Measurements from ENCODE around the gene MIA.

MIA gene

DNA sequence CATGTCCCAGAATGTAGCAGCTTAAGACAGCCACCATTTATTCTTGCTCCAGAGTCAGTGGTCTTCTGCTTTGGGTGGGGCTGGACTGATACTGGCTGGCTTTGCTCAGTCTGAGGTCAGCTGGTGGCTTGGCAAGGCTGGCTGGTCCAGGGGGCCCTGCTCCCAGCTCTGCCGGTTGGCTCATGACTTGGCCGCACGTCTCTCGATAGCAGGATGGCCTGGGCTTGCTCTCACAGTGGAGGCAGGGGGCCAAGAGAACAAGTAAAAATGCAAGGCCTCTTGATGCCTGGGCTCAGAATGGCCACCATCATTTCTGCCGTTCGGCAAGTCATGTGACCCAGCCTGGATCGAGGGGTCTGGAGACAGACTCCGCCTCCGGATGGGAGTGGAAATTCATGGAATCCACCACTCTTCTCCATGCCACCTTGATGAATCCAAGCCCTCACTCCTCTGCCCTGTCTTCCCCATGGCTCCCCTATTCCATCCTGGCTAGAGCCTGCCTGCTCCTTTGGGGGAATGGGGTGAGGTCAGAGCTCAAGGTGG, 38.1 kb upstream of the MIA start:
- no peak overlapping the region for H3K4me3 ChIP-seq (ENCODE audit: control insufficient read depth, low read depth, low read length)
- TF ChIP-seq, protein P1, sequence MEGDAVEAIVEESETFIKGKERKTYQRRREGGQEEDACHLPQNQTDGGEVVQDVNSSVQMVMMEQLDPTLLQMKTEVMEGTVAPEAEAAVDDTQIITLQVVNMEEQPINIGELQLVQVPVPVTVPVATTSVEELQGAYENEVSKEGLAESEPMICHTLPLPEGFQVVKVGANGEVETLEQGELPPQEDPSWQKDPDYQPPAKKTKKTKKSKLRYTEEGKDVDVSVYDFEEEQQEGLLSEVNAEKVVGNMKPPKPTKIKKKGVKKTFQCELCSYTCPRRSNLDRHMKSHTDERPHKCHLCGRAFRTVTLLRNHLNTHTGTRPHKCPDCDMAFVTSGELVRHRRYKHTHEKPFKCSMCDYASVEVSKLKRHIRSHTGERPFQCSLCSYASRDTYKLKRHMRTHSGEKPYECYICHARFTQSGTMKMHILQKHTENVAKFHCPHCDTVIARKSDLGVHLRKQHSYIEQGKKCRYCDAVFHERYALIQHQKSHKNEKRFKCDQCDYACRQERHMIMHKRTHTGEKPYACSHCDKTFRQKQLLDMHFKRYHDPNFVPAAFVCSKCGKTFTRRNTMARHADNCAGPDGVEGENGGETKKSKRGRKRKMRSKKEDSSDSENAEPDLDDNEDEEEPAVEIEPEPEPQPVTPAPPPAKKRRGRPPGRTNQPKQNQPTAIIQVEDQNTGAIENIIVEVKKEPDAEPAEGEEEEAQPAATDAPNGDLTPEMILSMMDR (conservative IDR thresholded peaks at IDR 0.05; ENCODE audit: control insufficient read depth, insufficient read depth, low read depth, low read length) = no peak
- no peak for DNase-seq (ENCODE audit: low read depth)

DNA sequence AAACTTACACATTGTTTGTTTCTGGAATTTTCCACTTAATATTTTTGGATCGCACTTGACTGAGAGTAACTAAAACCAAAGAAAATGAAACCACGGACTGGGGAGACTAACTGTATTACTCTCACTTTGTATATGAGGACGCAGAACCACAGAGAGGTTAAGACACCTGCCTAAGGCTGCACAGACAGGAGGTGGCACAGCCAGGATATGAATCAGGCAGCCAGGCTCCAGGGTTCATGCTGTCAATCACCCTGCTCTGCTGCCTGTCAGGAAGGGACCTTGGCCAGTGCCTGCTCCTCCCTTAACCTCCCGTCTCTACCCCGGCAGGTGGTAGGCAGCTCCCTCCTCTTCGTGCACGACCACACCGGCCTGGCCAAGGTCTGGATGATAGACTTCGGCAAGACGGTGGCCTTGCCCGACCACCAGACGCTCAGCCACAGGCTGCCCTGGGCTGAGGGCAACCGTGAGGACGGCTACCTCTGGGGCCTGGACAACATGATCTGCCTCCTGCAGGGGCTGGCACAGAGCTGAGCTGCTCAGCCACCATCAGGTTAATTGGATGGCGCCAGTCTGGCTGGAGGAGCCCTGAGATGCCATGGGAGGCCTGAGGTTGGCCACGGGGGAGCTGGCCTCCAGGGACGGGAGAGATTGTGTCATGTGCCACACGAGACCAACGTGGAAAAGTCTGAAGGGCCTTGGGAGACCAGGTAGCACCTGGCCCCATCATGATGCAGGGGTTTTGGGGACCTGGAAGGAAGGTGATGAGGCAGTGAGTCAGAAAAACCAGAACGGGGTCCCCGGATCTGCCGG, 36.1 kb upstream of the MIA start:
- H3K4me3 ChIP-seq (ENCODE audit: control insufficient read depth, low read depth, low read length) = no peak overlapping the region
- TF ChIP-seq, protein P1 (conservative IDR thresholded peaks at IDR 0.05; ENCODE audit: control insufficient read depth, insufficient read depth, low read depth, low read length) = no peak

DNA sequence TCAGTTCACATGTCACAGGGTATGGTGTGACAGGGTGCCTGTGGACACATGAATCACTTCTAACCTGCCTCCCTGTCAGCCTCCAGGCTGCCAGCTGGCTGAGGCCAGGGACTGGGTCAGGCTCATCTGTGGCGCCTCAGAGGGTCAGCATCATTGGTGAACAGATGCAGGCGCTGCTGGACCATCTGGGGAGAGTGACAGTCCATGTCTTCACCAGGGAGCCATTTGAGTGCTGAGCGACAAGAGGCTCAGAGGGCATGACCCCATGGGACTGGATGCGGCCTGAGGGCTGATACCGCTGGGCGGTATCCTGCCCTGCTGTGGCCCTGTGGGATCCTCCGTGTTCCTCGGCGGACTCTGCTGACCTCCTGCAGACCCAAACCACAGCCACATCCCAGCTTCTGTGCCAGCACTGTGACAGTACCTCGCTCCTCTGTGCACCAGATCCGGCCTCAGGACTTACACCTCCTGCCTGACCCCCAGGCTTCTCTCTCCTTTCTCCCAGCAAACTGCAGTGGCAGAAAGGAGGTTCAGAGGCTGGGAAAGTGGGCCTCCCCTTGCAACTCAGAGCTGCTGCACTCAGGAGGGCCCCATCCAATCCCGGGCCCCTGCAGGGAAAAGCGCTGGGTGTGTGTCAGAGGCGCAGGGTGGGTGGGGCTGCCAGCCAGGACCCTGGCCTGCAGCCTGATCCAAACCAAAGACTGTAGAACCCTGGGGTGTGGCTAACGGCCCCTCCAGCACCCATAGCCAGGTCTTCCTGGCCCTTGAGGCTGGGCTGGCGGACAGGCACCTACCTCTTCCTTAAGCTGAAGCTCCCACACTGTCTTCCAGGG, 35.2 kb upstream of the MIA start:
- H3K4me3 ChIP-seq (ENCODE audit: control insufficient read depth, low read depth, low read length) = no peak overlapping the region

More for the DNA sequence above, 36.1 kb upstream of the MIA start:
- DNase-seq (ENCODE audit: low read depth) = no peak

DNA sequence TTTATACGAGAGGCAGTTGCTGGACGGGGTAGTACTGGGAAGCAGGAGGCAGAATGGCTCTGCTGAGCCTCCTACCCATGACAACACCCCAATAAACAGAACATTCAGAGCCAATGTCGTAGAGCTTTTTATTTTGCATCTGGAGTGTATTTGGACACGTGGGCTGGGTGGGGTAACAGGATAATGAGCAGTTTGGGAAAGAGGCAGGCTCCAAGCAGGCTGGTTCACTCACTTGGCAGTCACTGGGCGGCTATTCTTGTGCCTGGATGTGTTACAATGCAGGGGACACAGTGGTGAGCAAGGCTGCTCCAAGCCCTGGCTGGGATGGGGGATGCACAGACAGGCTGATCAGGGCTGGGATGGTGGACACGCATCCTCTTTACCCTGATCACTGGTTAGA, 34.6 kb upstream of the MIA start:
- TF ChIP-seq, protein P1 (conservative IDR thresholded peaks at IDR 0.05; ENCODE audit: control insufficient read depth, insufficient read depth, low read depth, low read length) = no peak
- peak; percentile 81 for DNase-seq (ENCODE audit: low read depth)
- no peak overlapping the region for H3K4me3 ChIP-seq (ENCODE audit: control insufficient read depth, low read depth, low read length)

More for the DNA sequence above, 35.2 kb upstream of the MIA start:
- DNase-seq (ENCODE audit: low read depth) = peak; percentile 19
- TF ChIP-seq, protein P1 (conservative IDR thresholded peaks at IDR 0.05; ENCODE audit: control insufficient read depth, insufficient read depth, low read depth, low read length) = no peak

DNA sequence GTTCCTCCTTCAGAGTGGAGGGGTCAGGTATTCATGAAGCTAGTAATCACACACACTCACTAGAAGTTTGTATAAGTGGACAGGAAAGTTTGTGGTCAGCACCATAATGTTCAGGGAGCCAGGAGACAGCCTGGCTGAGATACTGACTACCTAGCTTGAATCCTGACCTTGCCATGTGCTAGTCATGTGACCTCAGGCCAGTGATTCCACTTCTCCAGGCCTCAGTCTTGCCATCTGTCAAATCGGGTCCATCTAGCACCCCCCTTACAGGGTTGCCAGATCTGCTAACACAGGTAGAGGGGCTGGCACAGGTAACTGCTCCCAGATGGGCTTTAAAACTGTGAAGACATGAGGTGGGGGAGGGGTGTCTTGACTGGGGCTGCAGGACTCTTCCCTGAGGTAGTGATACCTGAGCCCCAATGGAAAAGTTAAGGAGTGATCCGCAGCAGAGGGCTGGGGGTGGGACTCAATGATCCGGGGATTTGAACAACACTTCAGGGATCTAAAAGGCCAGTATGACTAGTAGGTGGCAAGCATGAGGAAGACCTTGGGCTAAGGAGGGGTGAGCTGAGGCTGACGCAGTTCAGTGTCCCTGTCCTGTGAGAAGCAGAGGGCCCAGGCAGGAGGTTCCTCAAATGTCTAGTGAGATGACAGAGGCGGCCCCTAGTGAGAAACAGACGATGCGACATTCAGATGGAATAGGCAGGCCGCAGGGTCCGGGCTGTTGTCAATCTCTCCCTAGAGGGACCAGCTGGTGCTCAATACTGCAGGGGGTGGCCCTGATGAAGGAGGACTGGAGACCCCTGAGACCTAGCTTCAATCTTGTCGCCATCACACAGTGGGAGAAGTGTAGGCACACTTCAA, 33.6 kb upstream of the MIA start:
- H3K4me3 ChIP-seq (ENCODE audit: control insufficient read depth, low read depth, low read length) = no peak overlapping the region
- TF ChIP-seq, protein P1 (conservative IDR thresholded peaks at IDR 0.05; ENCODE audit: control insufficient read depth, insufficient read depth, low read depth, low read length) = no peak
- no peak for DNase-seq (ENCODE audit: low read depth)

DNA sequence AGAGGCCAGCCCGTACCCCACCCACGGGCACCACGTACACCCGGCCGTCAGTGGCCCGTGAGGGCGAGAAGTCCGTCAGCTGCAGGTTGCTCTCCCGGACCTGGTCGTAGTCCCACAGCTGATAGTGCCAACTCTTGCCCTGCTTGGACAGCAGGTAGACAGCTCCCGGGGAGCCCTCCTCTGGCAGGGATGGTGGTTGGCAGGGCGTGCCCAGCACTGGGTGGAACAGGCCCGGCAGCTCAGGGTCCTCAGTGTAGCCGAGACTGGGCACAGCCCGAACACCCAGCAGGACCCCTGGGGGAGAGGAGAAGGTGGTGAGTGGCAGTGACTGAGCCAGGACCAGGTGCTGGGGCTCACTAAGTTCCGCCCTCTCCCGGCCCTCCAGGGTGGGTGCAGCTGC, 32.8 kb upstream of the MIA start:
- H3K4me3 ChIP-seq (ENCODE audit: control insufficient read depth, low read depth, low read length) = no peak overlapping the region
- no peak for DNase-seq (ENCODE audit: low read depth)

More for the DNA sequence above, 32.8 kb upstream of the MIA start:
- TF ChIP-seq, protein P1 (conservative IDR thresholded peaks at IDR 0.05; ENCODE audit: control insufficient read depth, insufficient read depth, low read depth, low read length) = no peak

All from fibroblast of mammary gland (primary cell).